GM12878 (cell line): ENCODE measurements around the gene ATP1A1. TPM values are rescaled to one million over a fixed set of nuclear protein-coding genes. Genes with fewer than 3 reads are reported as not detected.

Experiments used
- ATAC-seq: fragments of 200-7000 bp; cut with Tn5 transposase; 3 replicates; pipeline ENCODE4 v1.9.1; 2020; ENCODE audit warnings: mild to moderate bottlenecking, moderate library complexity
- BruUV-seq: library from RNA; stranded (reverse); fragments of 400-500 nt; replicated peaks from 2 replicates; lab custom pipeline; 2021; lab: Mats Ljungman, UMichigan
- CTCF ChIA-PET: fragments of 300-600 bp; sonication (Branson Sonifier 250); formaldehyde crosslinking; extraction: SDS; loops from one replicate; lab custom pipeline; 2021; ENCODE audit warnings: inconsistent platforms; lab: Yijun Ruan, JAX
- POLR2A ChIA-PET: fragments of 350-600 bp; formaldehyde crosslinking; extraction: SDS; loops from one replicate; lab custom pipeline; 2021; ENCODE audit warnings: inconsistent platforms; lab: Charles Lee
- RAD21 ChIA-PET: fragments of 300-600 bp; sonication (Branson Sonifier 250); formaldehyde crosslinking; loops from one replicate; lab custom pipeline; 2023; ENCODE audit warnings: antibody characterized with exemption; ENCODE audit not compliant: unreplicated experiment; lab: Charles Lee
- SMC1A ChIA-PET: fragments of 300-600 bp; sonication (Branson Sonifier 250); formaldehyde crosslinking; loops from one replicate; lab custom pipeline; 2023; ENCODE audit not compliant: unreplicated experiment, uncharacterized antibody; lab: Charles Lee
- DNase-seq: peaks from one replicate; pipeline ENCODE4 v3.0.0-alpha.2; 2011; ENCODE audit warnings: low read depth, low spot score
- FAIRE-seq: peaks from 3 replicates; lab custom pipeline; 2011; peaks lifted over from hg19 to GRCh38; lab: Jason Lieb, UNC
- H2AFZ ChIP-seq: 2 replicates; pipeline ENCODE4 v1.6.0; 2011; ENCODE audit warnings: low read depth, low read length, control low read depth; ENCODE audit not compliant: control insufficient read depth
- H3K27ac ChIP-seq: 2 replicates; pipeline ENCODE4 v1.5.1; 2011; ENCODE audit warnings: control low read depth; ENCODE audit not compliant: control insufficient read depth, insufficient read depth
- H3K27me3 ChIP-seq, 2 experiments: replicated peaks in 1 of 2; 2 replicates each; pipeline versions ENCODE4 v1.6.0 to v1.6.1; 2011; ENCODE audit warnings: low read length in 1 of 2; ENCODE audit not compliant: control insufficient read depth in 2 of 2, insufficient read depth in 2 of 2
- H3K36me3 ChIP-seq, 2 experiments: 2 replicates each; pipeline ENCODE4 v1.5.1; 2011; ENCODE audit warnings: low read length in 1 of 2; ENCODE audit not compliant: control insufficient read depth in 2 of 2, insufficient read depth in 2 of 2
- H3K4me1 ChIP-seq: 2 replicates; pipeline ENCODE4 v1.6.1; 2011; ENCODE audit warnings: mild to moderate bottlenecking, low read length, moderate library complexity, mixed read lengths; ENCODE audit not compliant: control insufficient read depth, insufficient read depth
- H3K4me2 ChIP-seq: 2 replicates; pipeline ENCODE4 v1.6.0; 2011; ENCODE audit warnings: control low read depth; ENCODE audit not compliant: control insufficient read depth, insufficient read depth
- H3K4me3 ChIP-seq: fragments of 200-600 bp; sonication (generic); 2 replicates; pipeline ENCODE4 v1.5.1; 2016
- H3K79me2 ChIP-seq: 2 replicates; pipeline ENCODE4 v1.6.0; 2011; ENCODE audit warnings: low read length; ENCODE audit not compliant: control insufficient read depth, insufficient read depth
- H3K9ac ChIP-seq: 2 replicates; pipeline ENCODE4 v1.8.0; 2011; ENCODE audit warnings: low read length, control low read depth, mixed read lengths; ENCODE audit not compliant: control insufficient read depth, insufficient read depth
- H3K9me3 ChIP-seq: replicated peaks from 3 replicates; pipeline ENCODE4 v1.5.1; 2011; ENCODE audit warnings: mild to moderate bottlenecking, low read length; ENCODE audit not compliant: control insufficient read depth, insufficient read depth
- H4K20me1 ChIP-seq: 2 replicates; pipeline ENCODE4 v1.6.0; 2011; ENCODE audit not compliant: control insufficient read depth, insufficient read depth
- BRCA1 ChIP-seq: IDR thresholded peaks from 2 replicates; pipeline ENCODE4 v1.6.1; 2011; ENCODE audit warnings: low read depth, low read length, improper control_type of control experiment
- FOXM1 ChIP-seq: IDR thresholded peaks from 2 replicates; pipeline ENCODE4 v1.6.1; 2012; ENCODE audit warnings: low read depth, mild to moderate bottlenecking, inconsistent platforms, low read length, moderate library complexity
- NBN ChIP-seq: fragments of 450-650 bp; IDR thresholded peaks from 2 replicates; pipeline ENCODE4 v1.6.1; 2016
- POU2F2 ChIP-seq: IDR thresholded peaks from 3 replicates; pipeline ENCODE4 v1.6.1; 2011; ENCODE audit warnings: low read depth, mild to moderate bottlenecking, low read length, borderline replicate concordance
- SIN3A ChIP-seq: IDR thresholded peaks from 2 replicates; pipeline ENCODE4 v1.6.1; 2012; ENCODE audit warnings: low read depth, low read length, improper control_type of control experiment
- WGBS: methylation state at CpG from one replicate; pipeline ENCODE4 v1.1.6; 2016; ENCODE audit warnings: low lambda C conversion rate; ENCODE audit not compliant: insufficient replicate concordance, insufficient coverage; ENCODE audit errors: missing lambda C conversion rate; 5-methylcytosine and 5-hydroxymethylcytosine counted together
- in situ Hi-C: fragments of 300-500 bp; cut with MboI; formaldehyde crosslinking; loops from 9 replicates; pipeline ENCODE4 v1.14.3; 2018; ENCODE audit warnings: mixed read lengths
- intact Hi-C: fragments of 100-400 bp; cut with micrococcal nuclease; formaldehyde crosslinking; loops from one replicate; pipeline ENCODE4 v1.14.2; 2022; ENCODE audit not compliant: unreplicated experiment
- polyA plus RNA-seq, 11 experiments: library from polyadenylated mRNA; depleted of rRNA in 4 of 11; unstranded in 6 of 11; stranded (reverse) in 5 of 11; fragments of >200 nt; fragmentation: Nextera tagmentation in 4 of 11; fragmentation: Illumina TruSeq in 1 of 11; extraction: Ambion mirVana in 4 of 11; extraction: Trizol in 1 of 11; gene quantifications; 1 replicate in 1 of 11; 2 replicates in 10 of 11; pipeline versions ENCODE4 v1.2.1 to v1.2.3, GENCODE V29; 2011 to 2016; ENCODE audit warnings: inconsistent platforms in 2 of 11, missing spikeins in 2 of 11, low read depth in 1 of 11
- total RNA-seq, 4 experiments: library from RNA; depleted of rRNA in 3 of 4; stranded (reverse); fragments of >200 nt in 3 of 4; fragmentation: Illumina TruSeq in 1 of 4; extraction: Trizol in 1 of 4; gene quantifications; 2 replicates each; pipeline versions ENCODE4 v1.2.1 to v1.2.3, GENCODE V29; 2013 to 2021
- TF ChIP-seq, protein P1 (sequence below): fragments of 450-650 bp; IDR thresholded peaks from 2 replicates; pipeline ENCODE4 v1.6.1; 2017; ENCODE audit warnings: mild to moderate bottlenecking, moderate library complexity
- TF ChIP-seq, protein P2 (sequence below): IDR thresholded peaks from 2 replicates; pipeline ENCODE4 v1.6.1; 2011; ENCODE audit warnings: low read depth, low read length, improper control_type of control experiment, borderline replicate concordance
- TF ChIP-seq, protein P3 (sequence below): fragments of 450-650 bp; formaldehyde crosslinking; IDR thresholded peaks from 2 replicates; pipeline ENCODE4 v1.4.0; 2020; ENCODE audit warnings: mild to moderate bottlenecking, moderate library complexity
- TF ChIP-seq, protein P4 (sequence below): fragments of 150-350 bp; IDR thresholded peaks from 2 replicates; pipeline ENCODE4 v1.6.1; 2014; ENCODE audit warnings: mild to moderate bottlenecking, low read depth, low read length

ATP1A1 gene
- total and polyA plus RNA-seq, 10 of the 15 experiments (the other 5 are each of a cell fraction or from before 2014, with no cell fraction given) = 113 to 566 (median 313) TPM

DNA sequence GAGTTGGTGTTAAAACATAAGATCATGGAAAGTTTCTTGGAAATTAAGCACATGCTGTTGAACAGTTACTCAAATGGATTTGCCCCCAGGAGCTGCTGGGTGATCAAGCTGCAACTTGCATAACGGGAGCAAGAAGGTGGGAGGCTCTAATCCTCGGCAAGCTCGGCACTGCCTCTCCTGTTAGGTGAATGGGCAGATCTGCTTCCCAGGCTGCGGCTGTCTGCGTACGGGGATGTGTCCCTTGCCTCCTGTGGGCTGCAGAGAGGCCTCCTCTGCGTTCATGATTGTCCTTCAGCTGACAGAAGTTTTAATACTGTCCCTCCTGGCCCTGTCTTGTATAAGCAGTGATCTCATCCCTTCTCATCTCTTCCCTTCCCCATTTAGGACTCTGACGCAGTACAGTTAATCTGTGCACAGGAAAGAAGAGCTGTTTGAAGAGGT lies 36.7 kb downstream of the ATP1A1 start:
- ChIA-PET RAD21 (interaction anchor here (1.3 kb wide), 1 partner anchor 28 kb away, joined by 4 read pairs; no protein-coding TSS in a partner anchor), SMC1A (interaction anchor here (1.8 kb wide), 1 partner anchor 10 kb away, joined by 9 read pairs; no protein-coding TSS in a partner anchor)
- Histone ChIP-seq H3K9ac (no peak overlapping the region), H3K27me3 (no peaks in the 10 kb centered on the region), H3K36me3 (peaks cover 9 to 11% of the 10 kb centered on the region in 2 experiments; a peak in 3 of 4 replicates), H4K20me1 (no peaks in the 10 kb centered on the region)
- no peak for FAIRE-seq
- TF ChIP-seq SIN3A = no peak
- TF ChIP-seq NBN = no peak
- TF ChIP-seq FOXM1 = no peak
- TF ChIP-seq, protein P1, sequence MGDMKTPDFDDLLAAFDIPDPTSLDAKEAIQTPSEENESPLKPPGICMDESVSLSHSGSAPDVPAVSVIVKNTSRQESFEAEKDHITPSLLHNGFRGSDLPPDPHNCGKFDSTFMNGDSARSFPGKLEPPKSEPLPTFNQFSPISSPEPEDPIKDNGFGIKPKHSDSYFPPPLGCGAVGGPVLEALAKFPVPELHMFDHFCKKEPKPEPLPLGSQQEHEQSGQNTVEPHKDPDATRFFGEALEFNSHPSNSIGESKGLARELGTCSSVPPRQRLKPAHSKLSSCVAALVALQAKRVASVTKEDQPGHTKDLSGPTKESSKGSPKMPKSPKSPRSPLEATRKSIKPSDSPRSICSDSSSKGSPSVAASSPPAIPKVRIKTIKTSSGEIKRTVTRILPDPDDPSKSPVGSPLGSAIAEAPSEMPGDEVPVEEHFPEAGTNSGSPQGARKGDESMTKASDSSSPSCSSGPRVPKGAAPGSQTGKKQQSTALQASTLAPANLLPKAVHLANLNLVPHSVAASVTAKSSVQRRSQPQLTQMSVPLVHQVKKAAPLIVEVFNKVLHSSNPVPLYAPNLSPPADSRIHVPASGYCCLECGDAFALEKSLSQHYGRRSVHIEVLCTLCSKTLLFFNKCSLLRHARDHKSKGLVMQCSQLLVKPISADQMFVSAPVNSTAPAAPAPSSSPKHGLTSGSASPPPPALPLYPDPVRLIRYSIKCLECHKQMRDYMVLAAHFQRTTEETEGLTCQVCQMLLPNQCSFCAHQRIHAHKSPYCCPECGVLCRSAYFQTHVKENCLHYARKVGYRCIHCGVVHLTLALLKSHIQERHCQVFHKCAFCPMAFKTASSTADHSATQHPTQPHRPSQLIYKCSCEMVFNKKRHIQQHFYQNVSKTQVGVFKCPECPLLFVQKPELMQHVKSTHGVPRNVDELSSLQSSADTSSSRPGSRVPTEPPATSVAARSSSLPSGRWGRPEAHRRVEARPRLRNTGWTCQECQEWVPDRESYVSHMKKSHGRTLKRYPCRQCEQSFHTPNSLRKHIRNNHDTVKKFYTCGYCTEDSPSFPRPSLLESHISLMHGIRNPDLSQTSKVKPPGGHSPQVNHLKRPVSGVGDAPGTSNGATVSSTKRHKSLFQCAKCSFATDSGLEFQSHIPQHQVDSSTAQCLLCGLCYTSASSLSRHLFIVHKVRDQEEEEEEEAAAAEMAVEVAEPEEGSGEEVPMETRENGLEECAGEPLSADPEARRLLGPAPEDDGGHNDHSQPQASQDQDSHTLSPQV = no peak
- TF ChIP-seq, protein P2, sequence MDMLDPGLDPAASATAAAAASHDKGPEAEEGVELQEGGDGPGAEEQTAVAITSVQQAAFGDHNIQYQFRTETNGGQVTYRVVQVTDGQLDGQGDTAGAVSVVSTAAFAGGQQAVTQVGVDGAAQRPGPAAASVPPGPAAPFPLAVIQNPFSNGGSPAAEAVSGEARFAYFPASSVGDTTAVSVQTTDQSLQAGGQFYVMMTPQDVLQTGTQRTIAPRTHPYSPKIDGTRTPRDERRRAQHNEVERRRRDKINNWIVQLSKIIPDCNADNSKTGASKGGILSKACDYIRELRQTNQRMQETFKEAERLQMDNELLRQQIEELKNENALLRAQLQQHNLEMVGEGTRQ = no peak
- TF ChIP-seq POU2F2 = no peak
- TF ChIP-seq BRCA1 = no peak
- TF ChIP-seq, protein P3, sequence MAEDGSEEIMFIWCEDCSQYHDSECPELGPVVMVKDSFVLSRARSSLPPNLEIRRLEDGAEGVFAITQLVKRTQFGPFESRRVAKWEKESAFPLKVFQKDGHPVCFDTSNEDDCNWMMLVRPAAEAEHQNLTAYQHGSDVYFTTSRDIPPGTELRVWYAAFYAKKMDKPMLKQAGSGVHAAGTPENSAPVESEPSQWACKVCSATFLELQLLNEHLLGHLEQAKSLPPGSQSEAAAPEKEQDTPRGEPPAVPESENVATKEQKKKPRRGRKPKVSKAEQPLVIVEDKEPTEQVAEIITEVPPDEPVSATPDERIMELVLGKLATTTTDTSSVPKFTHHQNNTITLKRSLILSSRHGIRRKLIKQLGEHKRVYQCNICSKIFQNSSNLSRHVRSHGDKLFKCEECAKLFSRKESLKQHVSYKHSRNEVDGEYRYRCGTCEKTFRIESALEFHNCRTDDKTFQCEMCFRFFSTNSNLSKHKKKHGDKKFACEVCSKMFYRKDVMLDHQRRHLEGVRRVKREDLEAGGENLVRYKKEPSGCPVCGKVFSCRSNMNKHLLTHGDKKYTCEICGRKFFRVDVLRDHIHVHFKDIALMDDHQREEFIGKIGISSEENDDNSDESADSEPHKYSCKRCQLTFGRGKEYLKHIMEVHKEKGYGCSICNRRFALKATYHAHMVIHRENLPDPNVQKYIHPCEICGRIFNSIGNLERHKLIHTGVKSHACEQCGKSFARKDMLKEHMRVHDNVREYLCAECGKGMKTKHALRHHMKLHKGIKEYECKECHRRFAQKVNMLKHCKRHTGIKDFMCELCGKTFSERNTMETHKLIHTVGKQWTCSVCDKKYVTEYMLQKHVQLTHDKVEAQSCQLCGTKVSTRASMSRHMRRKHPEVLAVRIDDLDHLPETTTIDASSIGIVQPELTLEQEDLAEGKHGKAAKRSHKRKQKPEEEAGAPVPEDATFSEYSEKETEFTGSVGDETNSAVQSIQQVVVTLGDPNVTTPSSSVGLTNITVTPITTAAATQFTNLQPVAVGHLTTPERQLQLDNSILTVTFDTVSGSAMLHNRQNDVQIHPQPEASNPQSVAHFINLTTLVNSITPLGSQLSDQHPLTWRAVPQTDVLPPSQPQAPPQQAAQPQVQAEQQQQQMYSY (CRISPR knock-in tag) = no peak
- TF ChIP-seq, protein P4, sequence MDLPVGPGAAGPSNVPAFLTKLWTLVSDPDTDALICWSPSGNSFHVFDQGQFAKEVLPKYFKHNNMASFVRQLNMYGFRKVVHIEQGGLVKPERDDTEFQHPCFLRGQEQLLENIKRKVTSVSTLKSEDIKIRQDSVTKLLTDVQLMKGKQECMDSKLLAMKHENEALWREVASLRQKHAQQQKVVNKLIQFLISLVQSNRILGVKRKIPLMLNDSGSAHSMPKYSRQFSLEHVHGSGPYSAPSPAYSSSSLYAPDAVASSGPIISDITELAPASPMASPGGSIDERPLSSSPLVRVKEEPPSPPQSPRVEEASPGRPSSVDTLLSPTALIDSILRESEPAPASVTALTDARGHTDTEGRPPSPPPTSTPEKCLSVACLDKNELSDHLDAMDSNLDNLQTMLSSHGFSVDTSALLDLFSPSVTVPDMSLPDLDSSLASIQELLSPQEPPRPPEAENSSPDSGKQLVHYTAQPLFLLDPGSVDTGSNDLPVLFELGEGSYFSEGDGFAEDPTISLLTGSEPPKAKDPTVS = no peak
- TF ChIP-seq, all 136 proteins: peak for 0
- Histone ChIP-seq H3K79me2 (no peaks in the 10 kb centered on the region), H3K4me1 (no peaks in the 10 kb centered on the region), H3K4me2 (no peak overlapping the region), H2AFZ (no peak overlapping the region), H3K27ac (no peak overlapping the region), H3K9me3 (no peaks in the 10 kb centered on the region), H3K4me3 (no peak overlapping the region)
- ChIA-PET POLR2A (no interaction called here), CTCF (interaction anchor here (0.7 kb wide), 1 partner anchor 8 kb away, joined by 3 read pairs; no protein-coding TSS in a partner anchor)
- DNase-seq = no peak
- 91% methylated on average over 8 of the region's 8 CpGs for WGBS
- intact Hi-C loops = no loop called here
- in situ Hi-C loops = no loop called here
- no TSS peak for BruUV-seq
- no peak for ATAC-seq
